ENCODE results near the gene RPS14. TPM values are rescaled to one million over a fixed set of nuclear protein-coding genes. Genes with fewer than 3 reads are reported as not detected.

The RPS14 gene
- polyA plus RNA-seq, 6 donors from 2014 or later: 4,594 to 6,671 (median 5,653) TPM

- Mint-ChIP-seq H3K9me3 (peaks cover 0 to 7% (median 0%) of the 10 kb centered on the region in 7 donors), H3K36me3 (peaks cover 35% of the 10 kb centered on the region in 2 donors), H3K4me1 (peaks cover 72 to 88% (median 82%) of the 10 kb centered on the region in 3 donors), H3K27me3 (peaks cover 0 to 16% (median 2%) of the 10 kb centered on the region in 3 donors), H3K27ac (peak overlapping the region; percentile 60 to 100 (median 98)), H3K4me3 (peak overlapping the region; percentile 20 to 96 (median 68))
- no peak for DNase-seq
- ATAC-seq (ENCODE audit: low read depth in 2 of 2): no peak
Measured at GRCh38 chr5:150404941-150405816, 44.4 kb downstream of the RPS14 start.

- peaks cover 72 to 89% (median 82%) of the 10 kb centered on the region in 3 donors for H3K4me1 Mint-ChIP-seq
- H3K27ac Mint-ChIP-seq: peak overlapping the region in 5 of 6 donors; percentile 34 to 100 (median 99)
- H3K9me3 Mint-ChIP-seq: peaks cover 0 to 13% (median 0%) of the 10 kb centered on the region in 7 donors
- peaks cover 29 to 35% of the 10 kb centered on the region in 2 donors for H3K36me3 Mint-ChIP-seq
- ATAC-seq (ENCODE audit: low read depth in 2 of 2): no peak
- H3K4me3 Mint-ChIP-seq: peak overlapping the region in 5 of 8 donors; percentile 29 to 96 (median 68)
- H3K27me3 Mint-ChIP-seq: peaks cover 0 to 16% (median 0%) of the 10 kb centered on the region in 3 donors
- no peak for DNase-seq
Measured at GRCh38 chr5:150404535-150404934, 45.0 kb downstream of the RPS14 start.

GRCh38 chr5:150404121-150404520 lies 45.4 kb downstream of the RPS14 start:
- peak overlapping the region in 7 of 8 donors; percentile 49 to 96 (median 57) for H3K4me3 Mint-ChIP-seq
- peak overlapping the region; percentile 69 to 100 (median 91) for H3K27ac Mint-ChIP-seq

GRCh38 chr5:150402901-150403342 lies 46.6 kb downstream of the RPS14 start:
- peaks cover 23 to 35% of the 10 kb centered on the region in 2 donors for H3K36me3 Mint-ChIP-seq
- H3K4me1 Mint-ChIP-seq: peaks cover 75 to 86% (median 85%) of the 10 kb centered on the region in 3 donors
- peak; percentile 46 for DNase-seq
- no peak for ATAC-seq (ENCODE audit: low read depth in 2 of 2)
- peaks cover 0 to 10% (median 0%) of the 10 kb centered on the region in 3 donors for H3K27me3 Mint-ChIP-seq
- H3K4me3 Mint-ChIP-seq: peak overlapping the region in 7 of 8 donors; percentile 29 to 96 (median 65)
- H3K27ac Mint-ChIP-seq: peak overlapping the region; percentile 45 to 100 (median 93)
- H3K9me3 Mint-ChIP-seq: peaks cover 0 to 17% (median 0%) of the 10 kb centered on the region in 7 donors

More at GRCh38 chr5:150404121-150404520, 45.4 kb downstream of the RPS14 start:
- H3K36me3 Mint-ChIP-seq: peaks cover 29 to 35% of the 10 kb centered on the region in 2 donors
- H3K9me3 Mint-ChIP-seq: peaks cover 0 to 13% (median 0%) of the 10 kb centered on the region in 7 donors
- H3K4me1 Mint-ChIP-seq: peaks cover 73 to 91% (median 85%) of the 10 kb centered on the region in 3 donors
- ATAC-seq (ENCODE audit: low read depth in 2 of 2) (no peak), DNase-seq (no peak)
- peaks cover 0 to 16% (median 0%) of the 10 kb centered on the region in 3 donors for H3K27me3 Mint-ChIP-seq

- peaks cover 75 to 83% (median 80%) of the 10 kb centered on the region in 3 donors for H3K4me1 Mint-ChIP-seq
- peaks cover 0 to 17% (median 0%) of the 10 kb centered on the region in 7 donors for H3K9me3 Mint-ChIP-seq
Measured at GRCh38 chr5:150402229-150402773, 47.2 kb downstream of the RPS14 start.

GRCh38 chr5:150401376-150402228 lies 47.9 kb downstream of the RPS14 start:
- ATAC-seq (ENCODE audit: low read depth in 2 of 2): peak; percentile 1
- DNase-seq: peak; percentile 72
- Mint-ChIP-seq H3K9me3 (peaks cover 0 to 17% (median 0%) of the 10 kb centered on the region in 7 donors), H3K27ac (peak overlapping the region; percentile 58 to 100 (median 98)), H3K36me3 (peaks cover 17 to 30% of the 10 kb centered on the region in 2 donors), H3K4me1 (peaks cover 69 to 78% (median 73%) of the 10 kb centered on the region in 3 donors), H3K4me3 (peak overlapping the region; percentile 29 to 96 (median 66)), H3K27me3 (peaks cover 0 to 10% (median 0%) of the 10 kb centered on the region in 3 donors)

More at GRCh38 chr5:150402229-150402773, 47.2 kb downstream of the RPS14 start:
- peak; percentile 58 for DNase-seq
- no peak for ATAC-seq (ENCODE audit: low read depth in 2 of 2)
- Mint-ChIP-seq H3K36me3 (peaks cover 17 to 35% of the 10 kb centered on the region in 2 donors), H3K27me3 (peaks cover 0 to 10% (median 0%) of the 10 kb centered on the region in 3 donors), H3K4me3 (peak overlapping the region; percentile 29 to 96 (median 55)), H3K27ac (peak overlapping the region; percentile 24 to 100 (median 98))

GRCh38 chr5:150401076-150401375 lies 48.5 kb downstream of the RPS14 start:
- H3K9me3 Mint-ChIP-seq: peaks cover 0 to 17% (median 0%) of the 10 kb centered on the region in 7 donors
- H3K27ac Mint-ChIP-seq: peak overlapping the region; percentile 67 to 100 (median 98)
- peaks cover 69 to 80% (median 72%) of the 10 kb centered on the region in 3 donors for H3K4me1 Mint-ChIP-seq
- no peak for DNase-seq
- peaks cover 0 to 13% (median 0%) of the 10 kb centered on the region in 3 donors for H3K27me3 Mint-ChIP-seq
- ATAC-seq (ENCODE audit: low read depth in 2 of 2): peak; percentile 3 to 4
- H3K4me3 Mint-ChIP-seq: peak overlapping the region in 7 of 8 donors; percentile 29 to 96 (median 63)
- peaks cover 23 to 30% of the 10 kb centered on the region in 2 donors for H3K36me3 Mint-ChIP-seq

GRCh38 chr5:150400316-150401075 lies 49.0 kb downstream of the RPS14 start:
- ATAC-seq (ENCODE audit: low read depth in 2 of 2) (peak; percentile 3 to 4), DNase-seq (peak; percentile 73)
- H3K9me3 Mint-ChIP-seq: peaks cover 0 to 17% (median 0%) of the 10 kb centered on the region in 7 donors
- peaks cover 66 to 79% (median 71%) of the 10 kb centered on the region in 3 donors for H3K4me1 Mint-ChIP-seq
- peak overlapping the region; percentile 94 to 100 (median 98) for H3K27ac Mint-ChIP-seq
- H3K36me3 Mint-ChIP-seq: peaks cover 27 to 29% of the 10 kb centered on the region in 2 donors
- peaks cover 0 to 13% (median 0%) of the 10 kb centered on the region in 3 donors for H3K27me3 Mint-ChIP-seq
- H3K4me3 Mint-ChIP-seq: peak overlapping the region; percentile 53 to 96 (median 74)

- Mint-ChIP-seq H3K4me3 (peak overlapping the region; percentile 53 to 96 (median 72)), H3K27me3 (peaks cover 0 to 13% (median 0%) of the 10 kb centered on the region in 3 donors), H3K4me1 (peaks cover 59 to 78% (median 65%) of the 10 kb centered on the region in 3 donors), H3K27ac (peak overlapping the region; percentile 94 to 100 (median 98)), H3K9me3 (peaks cover 0 to 17% (median 0%) of the 10 kb centered on the region in 7 donors), H3K36me3 (peaks cover 27 to 29% of the 10 kb centered on the region in 2 donors)
- DNase-seq (peak; percentile 78), ATAC-seq (ENCODE audit: low read depth in 2 of 2) (peak; percentile 6 to 9)
Measured at GRCh38 chr5:150399524-150400211, 49.9 kb downstream of the RPS14 start.

GRCh38 chr5:150398722-150399523 lies 50.6 kb downstream of the RPS14 start:
- Mint-ChIP-seq H3K27ac (peak overlapping the region; percentile 94 to 100 (median 98)), H3K4me1 (peaks cover 53 to 73% (median 58%) of the 10 kb centered on the region in 3 donors), H3K36me3 (peaks cover 27 to 29% of the 10 kb centered on the region in 2 donors), H3K9me3 (peaks cover 0 to 17% (median 0%) of the 10 kb centered on the region in 7 donors), H3K27me3 (peaks cover 0 to 13% (median 0%) of the 10 kb centered on the region in 3 donors), H3K4me3 (peak overlapping the region; percentile 43 to 96 (median 62))
- ATAC-seq (ENCODE audit: low read depth in 2 of 2) (peak; percentile 36 to 48), DNase-seq (peak; percentile 85)
